ENCODE measurements around the gene KANSL1L.
"Not testable (repeated sequence)": the region's sequence is repeated elsewhere in the genome, so short reads cannot be mapped to it uniquely, and the experiment has no call there.

KANSL1L gene

GRCh38 chr2:210177115-210177514 lies 5.9 kb upstream of the KANSL1L start:
- not testable (repeated sequence) for DNase-seq (ENCODE audit: low spot score)

- no peak for DNase-seq (ENCODE audit: low spot score)
Measured at GRCh38 chr2:210174086-210174485, 2.9 kb upstream of the KANSL1L start.

- DNase-seq (ENCODE audit: low spot score) = no peak
Measured at GRCh38 chr2:210172219-210172575, 988 bp upstream of the KANSL1L start.

- DNase-seq (ENCODE audit: low spot score) = peak; percentile 81
Measured at GRCh38 chr2:210170446-210171303, 534 bp downstream of the KANSL1L start.

GRCh38 chr2:210170196-210170445 lies 1.1 kb downstream of the KANSL1L start:
- DNase-seq (ENCODE audit: low spot score) = no peak

- DNase-seq (ENCODE audit: low spot score) = no peak
Measured at GRCh38 chr2:210169516-210170195, 1.6 kb downstream of the KANSL1L start.

GRCh38 chr2:210167227-210167626 lies 4.0 kb downstream of the KANSL1L start:
- DNase-seq (ENCODE audit: low spot score) = no peak

- DNase-seq (ENCODE audit: low spot score) = no peak
Measured at GRCh38 chr2:210162466-210163124, 8.6 kb downstream of the KANSL1L start.

- DNase-seq (ENCODE audit: low spot score) = no peak
Measured at GRCh38 chr2:210159059-210159458, 12.2 kb downstream of the KANSL1L start.

GRCh38 chr2:210158236-210158635 lies 13.0 kb downstream of the KANSL1L start:
- DNase-seq (ENCODE audit: low spot score) = no peak

- no peak for DNase-seq (ENCODE audit: low spot score)
Measured at GRCh38 chr2:210157526-210157925, 13.7 kb downstream of the KANSL1L start.

GRCh38 chr2:210147614-210148013 lies 23.6 kb downstream of the KANSL1L start:
- no peak for DNase-seq (ENCODE audit: low spot score)

GRCh38 chr2:210132239-210132638 lies 39.0 kb downstream of the KANSL1L start:
- no peak for DNase-seq (ENCODE audit: low spot score)

GRCh38 chr2:210128961-210129360 lies 42.2 kb downstream of the KANSL1L start:
- peak; percentile 12 for DNase-seq (ENCODE audit: low spot score)

GRCh38 chr2:210113614-210114235 lies 57.5 kb downstream of the KANSL1L start:
- no peak for DNase-seq (ENCODE audit: low spot score)

- peak; percentile 5 for DNase-seq (ENCODE audit: low spot score)
Measured at GRCh38 chr2:210112871-210113270, 58.3 kb downstream of the KANSL1L start.

- no peak for DNase-seq (ENCODE audit: low spot score)
Measured at GRCh38 chr2:210099940-210100339, 71.3 kb downstream of the KANSL1L start.

GRCh38 chr2:210094787-210095186 lies 76.4 kb downstream of the KANSL1L start:
- no peak for DNase-seq (ENCODE audit: low spot score)

- no peak for DNase-seq (ENCODE audit: low spot score)
Measured at GRCh38 chr2:210092791-210093190, 78.4 kb downstream of the KANSL1L start.

GRCh38 chr2:210086930-210087329 lies 84.3 kb downstream of the KANSL1L start:
- DNase-seq (ENCODE audit: low spot score) = no peak

GRCh38 chr2:210086292-210086691 lies 84.9 kb downstream of the KANSL1L start:
- no peak for DNase-seq (ENCODE audit: low spot score)

GRCh38 chr2:210072922-210073509 lies 98.2 kb downstream of the KANSL1L start:
- DNase-seq (ENCODE audit: low spot score) = peak; percentile 5
